ENCODE measurements around the gene PRKCB.

GRCh38 chr16:24178496-24178895 lies 342.7 kb downstream of the PRKCB start:
- TF ChIP-seq CTCF (IDR thresholded peaks at IDR 0.05; ENCODE audit: insufficient read depth, low read length, poor library complexity, severe bottlenecking) (no peak), EZH2phosphoT487 (conservative IDR thresholded peaks at IDR 0.05; ENCODE audit: low read length) (no peak)

Data from SU-DHL-6 (cell line).